Left kidney (tissue), 2 donors: ENCODE data around the gene IRAG1. TPM values are rescaled to one million over a fixed set of nuclear protein-coding genes. Genes with fewer than 3 reads are reported as not detected.

Experiments
- DNase-seq: peaks from one replicate; pipeline ENCODE4 v3.0.0-alpha.2; 2013
- polyA plus RNA-seq: library from polyadenylated mRNA; unstranded; fragments of 120-200 nt; gene quantifications from one replicate; pipeline ENCODE4 v1.2.1, GENCODE V29; 2013; ENCODE audit not compliant: insufficient read length

Gene IRAG1
- polyA plus RNA-seq, 1 donor, result 12.0 TPM

GRCh38 chr11:10666556-10667520 is 26.7 kb downstream of the IRAG1 start:
- DNase-seq, result no peak

- DNase-seq, result no peak
Observed at GRCh38 chr11:10664496-10664895, 29.1 kb downstream of the IRAG1 start.

- no peak for DNase-seq
Observed at GRCh38 chr11:10663990-10664389, 29.6 kb downstream of the IRAG1 start.

- no peak for DNase-seq
Observed at GRCh38 chr11:10663365-10663764, 30.2 kb downstream of the IRAG1 start.

- no peak for DNase-seq
Observed at GRCh38 chr11:10660323-10660722, 33.2 kb downstream of the IRAG1 start.

GRCh38 chr11:10659339-10660216 is 34.0 kb downstream of the IRAG1 start:
- DNase-seq, result no peak

- DNase-seq, result no peak
Observed at GRCh38 chr11:10658621-10659338, 34.8 kb downstream of the IRAG1 start.

- no peak for DNase-seq
Observed at GRCh38 chr11:10657308-10658271, 36.0 kb downstream of the IRAG1 start.

- DNase-seq, result no peak
Observed at GRCh38 chr11:10655943-10656576, 37.5 kb downstream of the IRAG1 start.

GRCh38 chr11:10655227-10655626 is 38.3 kb downstream of the IRAG1 start:
- DNase-seq, result no peak

- DNase-seq, result no peak
Observed at GRCh38 chr11:10654811-10655150, 38.8 kb downstream of the IRAG1 start.

- peak; percentile 59 for DNase-seq
Observed at GRCh38 chr11:10653946-10654810, 39.4 kb downstream of the IRAG1 start.

GRCh38 chr11:10653261-10653660 is 40.3 kb downstream of the IRAG1 start:
- DNase-seq, result no peak

GRCh38 chr11:10651656-10652361 is 41.7 kb downstream of the IRAG1 start:
- no peak for DNase-seq

GRCh38 chr11:10650630-10651029 is 42.9 kb downstream of the IRAG1 start:
- DNase-seq, result no peak

GRCh38 chr11:10650166-10650565 is 43.4 kb downstream of the IRAG1 start:
- no peak for DNase-seq

- DNase-seq, result no peak
Observed at GRCh38 chr11:10648871-10649270, 44.7 kb downstream of the IRAG1 start.

GRCh38 chr11:10646681-10647355 is 46.7 kb downstream of the IRAG1 start:
- DNase-seq, result no peak
